NCI-H187 (cell line): ENCODE measurements around the gene CROT.

Experiments
- DNase-seq, 2 experiments: peaks; one replicate each; lab custom pipeline; 2025; lab: John Stamatoyannopoulos, UW

Gene CROT

GRCh38 chr7:87345166-87345927 lies at the start of gene CROT:
TSS of gene CROT (plus strand) at chr7:87345664. CDS start at chr7:87349069, 3,405 bp downstream.
- peak; percentile 82 to 95 for DNase-seq

- DNase-seq = no peak
These were observed 44.7 kb upstream of the CROT start for GRCh38 chr7:87300756-87301155.

GRCh38 chr7:87310790-87311419 lies 34.6 kb upstream of the CROT start:
- DNase-seq = no peak

GRCh38 chr7:87312215-87312865 lies 33.1 kb upstream of the CROT start:
- peak in 1 of 2 experiments; percentile 33 for DNase-seq

GRCh38 chr7:87316097-87316700 lies 29.3 kb upstream of the CROT start:
- no peak for DNase-seq

GRCh38 chr7:87316846-87317552 lies 28.5 kb upstream of the CROT start:
- no peak for DNase-seq

GRCh38 chr7:87317691-87318245 lies 27.7 kb upstream of the CROT start:
- DNase-seq = no peak

- peak in 1 of 2 experiments; percentile 42 for DNase-seq
These were observed 26.7 kb upstream of the CROT start for GRCh38 chr7:87318741-87319140.

GRCh38 chr7:87319154-87319581 lies 26.3 kb upstream of the CROT start:
- peak in 1 of 2 experiments; percentile 28 for DNase-seq

GRCh38 chr7:87322912-87323311 lies 22.6 kb upstream of the CROT start:
- no peak for DNase-seq

- no peak for DNase-seq
These were observed 19.7 kb upstream of the CROT start for GRCh38 chr7:87325576-87326370.

- no peak for DNase-seq
These were observed 17.2 kb upstream of the CROT start for GRCh38 chr7:87328281-87328680.

- DNase-seq = no peak
These were observed 15.1 kb upstream of the CROT start for GRCh38 chr7:87330316-87330715.

- no peak for DNase-seq
These were observed 14.5 kb upstream of the CROT start for GRCh38 chr7:87330942-87331341.

- DNase-seq = no peak
These were observed 13.7 kb upstream of the CROT start for GRCh38 chr7:87331687-87332252.

GRCh38 chr7:87332321-87332720 lies 13.1 kb upstream of the CROT start:
- no peak for DNase-seq

- no peak for DNase-seq
These were observed 9.3 kb upstream of the CROT start for GRCh38 chr7:87336136-87336535.

GRCh38 chr7:87337331-87337730 lies 8.1 kb upstream of the CROT start:
- DNase-seq = no peak

- DNase-seq = no peak
These were observed 6.0 kb upstream of the CROT start for GRCh38 chr7:87339373-87339897.

GRCh38 chr7:87341441-87341840 lies 4.0 kb upstream of the CROT start:
- peak in 1 of 2 experiments; percentile 34 for DNase-seq
